Parathyroid adenoma (tissue), 2 donors: ENCODE measurements around the gene MDFIC.
A peak's percentile ranks its signal among the peaks of the same experiment; 100 is the strongest.

Experiments used
- H2AFZ ChIP-seq: fragments of 300-600 bp; sonication (generic); one replicate; pipeline ENCODE4 v1.7.0; 2017; ENCODE audit warnings: antibody characterized with exemption, mild to moderate bottlenecking
- H3K27ac ChIP-seq: fragments of 300-600 bp; sonication (generic); one replicate; pipeline ENCODE4 v1.7.0; 2017
- H3K27me3 ChIP-seq: fragments of 300-600 bp; sonication (generic); one replicate; pipeline ENCODE4 v1.7.0; 2017; ENCODE audit warnings: low read length; ENCODE audit not compliant: control insufficient read depth, insufficient read depth
- H3K36me3 ChIP-seq: fragments of 300-600 bp; sonication (generic); one replicate; pipeline ENCODE4 v1.7.0; 2017; ENCODE audit warnings: low read length; ENCODE audit not compliant: control insufficient read depth, insufficient read depth
- H3K4me1 ChIP-seq: fragments of 300-600 bp; sonication (generic); one replicate; pipeline ENCODE4 v1.7.0; 2017; ENCODE audit warnings: control low read depth
- H3K4me2 ChIP-seq: fragments of 300-600 bp; sonication (generic); one replicate; pipeline ENCODE4 v1.7.0; 2017; ENCODE audit warnings: low read length
- H3K4me3 ChIP-seq: fragments of 300-600 bp; sonication (generic); one replicate; pipeline ENCODE4 v1.7.0; 2017; ENCODE audit warnings: low read depth, low read length
- H3K79me2 ChIP-seq: fragments of 300-600 bp; sonication (generic); one replicate; pipeline ENCODE4 v1.7.0; 2017; ENCODE audit warnings: control low read depth
- H3K9ac ChIP-seq: fragments of 300-600 bp; sonication (generic); one replicate; pipeline ENCODE4 v1.7.0; 2017; ENCODE audit warnings: mild to moderate bottlenecking
- H3K9me3 ChIP-seq: fragments of 300-600 bp; sonication (generic); one replicate; pipeline ENCODE4 v1.7.0; 2017; ENCODE audit warnings: low read length; ENCODE audit not compliant: control insufficient read depth
- TF ChIP-seq, protein P1 (sequence below): fragments of 300-600 bp; sonication (generic); IDR thresholded peaks from one replicate; pipeline ENCODE4 v1.7.0; 2017; ENCODE audit warnings: antibody characterized with exemption, mild to moderate bottlenecking
- donor health status: primary hyperparathyroidism.

The MDFIC gene

GRCh38 chr7:114916261-114916892, 5.5 kb upstream of the MDFIC start:
- TF ChIP-seq, protein P1, sequence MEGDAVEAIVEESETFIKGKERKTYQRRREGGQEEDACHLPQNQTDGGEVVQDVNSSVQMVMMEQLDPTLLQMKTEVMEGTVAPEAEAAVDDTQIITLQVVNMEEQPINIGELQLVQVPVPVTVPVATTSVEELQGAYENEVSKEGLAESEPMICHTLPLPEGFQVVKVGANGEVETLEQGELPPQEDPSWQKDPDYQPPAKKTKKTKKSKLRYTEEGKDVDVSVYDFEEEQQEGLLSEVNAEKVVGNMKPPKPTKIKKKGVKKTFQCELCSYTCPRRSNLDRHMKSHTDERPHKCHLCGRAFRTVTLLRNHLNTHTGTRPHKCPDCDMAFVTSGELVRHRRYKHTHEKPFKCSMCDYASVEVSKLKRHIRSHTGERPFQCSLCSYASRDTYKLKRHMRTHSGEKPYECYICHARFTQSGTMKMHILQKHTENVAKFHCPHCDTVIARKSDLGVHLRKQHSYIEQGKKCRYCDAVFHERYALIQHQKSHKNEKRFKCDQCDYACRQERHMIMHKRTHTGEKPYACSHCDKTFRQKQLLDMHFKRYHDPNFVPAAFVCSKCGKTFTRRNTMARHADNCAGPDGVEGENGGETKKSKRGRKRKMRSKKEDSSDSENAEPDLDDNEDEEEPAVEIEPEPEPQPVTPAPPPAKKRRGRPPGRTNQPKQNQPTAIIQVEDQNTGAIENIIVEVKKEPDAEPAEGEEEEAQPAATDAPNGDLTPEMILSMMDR: no peak
- no peak overlapping the region for H3K4me2 ChIP-seq
- H2AFZ ChIP-seq: no peak overlapping the region
- no peak overlapping the region for H3K4me3 ChIP-seq
- H3K79me2 ChIP-seq: no peaks in the 10 kb centered on the region
- no peaks in the 10 kb centered on the region for H3K4me1 ChIP-seq
- no peaks in the 10 kb centered on the region for H3K9me3 ChIP-seq
- no peak overlapping the region for H3K27ac ChIP-seq
- H3K36me3 ChIP-seq: no peaks in the 10 kb centered on the region
- no peak overlapping the region for H3K9ac ChIP-seq
- H3K27me3 ChIP-seq: no peaks in the 10 kb centered on the region

DNA sequence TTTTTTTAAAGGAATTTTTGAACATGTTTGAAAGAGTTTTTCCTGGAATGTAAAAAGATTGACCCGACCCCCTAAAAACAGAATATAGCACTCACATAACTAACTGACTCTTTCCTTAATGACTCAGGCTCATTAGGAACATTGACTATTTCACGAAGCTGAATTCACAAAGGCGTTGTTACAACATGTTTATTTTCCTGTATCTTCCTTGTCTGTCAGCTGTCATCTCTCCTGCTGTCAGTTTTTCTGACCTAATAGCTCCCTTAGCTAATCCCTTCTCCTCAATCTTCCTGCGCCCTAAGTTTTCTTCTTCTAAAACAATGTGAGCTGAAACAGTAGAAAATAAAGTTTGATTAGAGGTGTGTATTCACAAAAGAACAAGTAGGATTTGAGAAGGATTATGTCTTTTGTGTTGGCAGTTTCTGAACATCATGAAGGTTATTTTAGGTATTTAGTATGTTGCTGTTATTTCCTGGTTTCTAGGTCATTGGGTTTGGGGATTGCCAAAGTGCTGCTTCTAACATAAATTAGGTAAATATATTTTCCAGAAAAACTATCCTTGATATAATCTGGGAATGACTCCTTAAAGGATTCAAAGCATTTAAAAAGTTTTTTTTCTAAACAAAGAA, 4.6 kb upstream of the MDFIC start:
- Histone ChIP-seq H3K4me2 (no peak overlapping the region), H3K4me1 (no peaks in the 10 kb centered on the region), H3K27me3 (no peaks in the 10 kb centered on the region), H3K4me3 (no peak overlapping the region), H3K9ac (no peak overlapping the region), H2AFZ (no peak overlapping the region), H3K27ac (no peak overlapping the region), H3K79me2 (no peaks in the 10 kb centered on the region), H3K36me3 (no peaks in the 10 kb centered on the region), H3K9me3 (no peaks in the 10 kb centered on the region)
- TF ChIP-seq, protein P1: no peak

- Histone ChIP-seq H3K79me2 (no peaks in the 10 kb centered on the region), H3K27ac (no peak overlapping the region), H2AFZ (no peak overlapping the region), H3K9ac (no peak overlapping the region), H3K4me1 (peaks cover 6% of the 10 kb centered on the region), H3K36me3 (no peaks in the 10 kb centered on the region), H3K27me3 (no peaks in the 10 kb centered on the region), H3K4me2 (no peak overlapping the region), H3K9me3 (no peaks in the 10 kb centered on the region), H3K4me3 (no peak overlapping the region)
- TF ChIP-seq, protein P1: no peak
Observed at GRCh38 chr7:114919587-114919986, 2.3 kb upstream of the MDFIC start.

GRCh38 chr7:114921631-114922025, 266 bp upstream of the MDFIC start:
- Histone ChIP-seq H3K4me3 (peak overlapping the region; percentile 76), H3K9me3 (no peaks in the 10 kb centered on the region), H3K79me2 (no peaks in the 10 kb centered on the region), H3K4me2 (peak overlapping the region; percentile 81), H3K9ac (no peak overlapping the region), H2AFZ (peak overlapping the region; percentile 97), H3K4me1 (peaks cover 6% of the 10 kb centered on the region), H3K27ac (no peak overlapping the region), H3K36me3 (no peaks in the 10 kb centered on the region), H3K27me3 (no peaks in the 10 kb centered on the region)
- TF ChIP-seq, protein P1: no peak
